Stimulated activated naive CD8-positive, alpha-beta T cell treated with anti-CD3 and anti-CD28 coated beads, Interleukin-15, amount 100 ng/mL, for 72 hours (primary cell): Measurements from ENCODE around the gene SCYL1.
A peak's percentile ranks its signal among the peaks of the same experiment; 100 is the strongest.

Experiments used
- ATAC-seq: fragments of 150-1000 bp; cut with Tn5 transposase; 2 replicates; pipeline ENCODE4 v1.10.0; 2021; ENCODE audit warnings: mild to moderate bottlenecking, moderate library complexity
- DNase-seq, 2 donors: peaks; one replicate each; pipeline ENCODE4 v3.0.0; 2021 to 2022
- H3K27ac Mint-ChIP-seq, 2 donors: one replicate each; pipeline ENCODE4 v1.8.0; 2022; ENCODE audit warnings: mild to moderate bottlenecking in 2 of 2, mixed read lengths in 2 of 2, moderate library complexity in 2 of 2
- H3K27me3 Mint-ChIP-seq: one replicate; pipeline ENCODE4 v1.8.0; 2022; ENCODE audit warnings: mixed read lengths
- H3K4me1 Mint-ChIP-seq: one replicate; pipeline ENCODE4 v1.8.0; 2022; ENCODE audit warnings: mild to moderate bottlenecking, mixed read lengths
- H3K4me3 Mint-ChIP-seq, 2 donors: one replicate each; pipeline ENCODE4 v1.8.0; 2022; ENCODE audit warnings: mild to moderate bottlenecking in 2 of 2, mixed read lengths in 2 of 2, moderate library complexity in 1 of 2
- H3K9me3 Mint-ChIP-seq, 2 donors: one replicate each; pipeline ENCODE4 v1.8.0; 2022; ENCODE audit warnings: mixed read lengths in 2 of 2

Gene SCYL1

GRCh38 chr11:65572356-65573051 is 47.6 kb downstream of the SCYL1 start, which contains the start of gene FAM89B:
TSS of gene FAM89B (plus strand) at chr11:65572538. CDS start at chr11:65572670, 132 bp downstream.
- ATAC-seq (no peak), DNase-seq (peak; percentile 83 to 85)
- H3K4me3 Mint-ChIP-seq, result peak within 1 kb of the TSS; percentile 91 to 100
- H3K4me1 Mint-ChIP-seq, result peaks cover 77% of the 10 kb centered on the region
- H3K27me3 Mint-ChIP-seq, result no peaks in the 10 kb centered on the region
- H3K9me3 Mint-ChIP-seq, result no peaks in the 10 kb centered on the region
- peak within 1 kb of the TSS; percentile 91 to 93 for H3K27ac Mint-ChIP-seq

GRCh38 chr11:65573391-65574079 is 48.7 kb downstream of the SCYL1 start:
- Mint-ChIP-seq H3K27me3 (no peaks in the 10 kb centered on the region), H3K4me1 (peaks cover 77% of the 10 kb centered on the region), H3K9me3 (no peaks in the 10 kb centered on the region)

GRCh38 chr11:65574109-65574810 is 49.4 kb downstream of the SCYL1 start:
- peak overlapping the region; percentile 90 to 91 for H3K4me3 Mint-ChIP-seq
- peak; percentile 53 for ATAC-seq
- H3K9me3 Mint-ChIP-seq, result no peaks in the 10 kb centered on the region
- H3K27ac Mint-ChIP-seq, result peak overlapping the region; percentile 92 to 97
- no peaks in the 10 kb centered on the region for H3K27me3 Mint-ChIP-seq
- peak; percentile 93 to 97 for DNase-seq
- peaks cover 78% of the 10 kb centered on the region for H3K4me1 Mint-ChIP-seq

More at GRCh38 chr11:65573391-65574079, 48.7 kb downstream of the SCYL1 start:
- Mint-ChIP-seq H3K27ac (peak overlapping the region; percentile 90 to 92), H3K4me3 (peak overlapping the region; percentile 90 to 91)
- DNase-seq, result peak in 1 of 2 donors; percentile 44
- ATAC-seq, result no peak

GRCh38 chr11:65574811-65575567 is 50.1 kb downstream of the SCYL1 start:
- ATAC-seq, result peak; percentile 33
- H3K4me1 Mint-ChIP-seq, result peaks cover 82% of the 10 kb centered on the region

GRCh38 chr11:65575568-65576231 is 50.8 kb downstream of the SCYL1 start, which contains the start of gene EHBP1L1:
TSS of gene EHBP1L1 (plus strand) at chr11:65576053. CDS start at chr11:65576303, 250 bp downstream.
- H3K9me3 Mint-ChIP-seq, result no peaks in the 10 kb centered on the region

More at GRCh38 chr11:65574811-65575567, 50.1 kb downstream of the SCYL1 start:
- no peaks in the 10 kb centered on the region for H3K27me3 Mint-ChIP-seq
- peak overlapping the region; percentile 91 to 97 for H3K27ac Mint-ChIP-seq
- no peak for DNase-seq
- no peaks in the 10 kb centered on the region for H3K9me3 Mint-ChIP-seq
- peak overlapping the region; percentile 90 to 91 for H3K4me3 Mint-ChIP-seq

GRCh38 chr11:65576232-65576866 is 51.5 kb downstream of the SCYL1 start:
- H3K27ac Mint-ChIP-seq, result peak overlapping the region; percentile 76 to 90
- peaks cover 75% of the 10 kb centered on the region for H3K4me1 Mint-ChIP-seq
- peak; percentile 0 for ATAC-seq
- no peak for DNase-seq
- H3K4me3 Mint-ChIP-seq, result peak overlapping the region; percentile 87 to 92
- no peaks in the 10 kb centered on the region for H3K9me3 Mint-ChIP-seq
- no peaks in the 10 kb centered on the region for H3K27me3 Mint-ChIP-seq

More at GRCh38 chr11:65575568-65576231, 50.8 kb downstream of the SCYL1 start, which contains the start of gene EHBP1L1:
- Mint-ChIP-seq H3K27ac (peak within 1 kb of the TSS; percentile 91 to 97), H3K4me1 (peaks cover 81% of the 10 kb centered on the region), H3K4me3 (peak within 1 kb of the TSS; percentile 91 to 92), H3K27me3 (no peaks in the 10 kb centered on the region)
- DNase-seq, result peak; percentile 80 to 86
- ATAC-seq, result peak; percentile 51

DNA sequence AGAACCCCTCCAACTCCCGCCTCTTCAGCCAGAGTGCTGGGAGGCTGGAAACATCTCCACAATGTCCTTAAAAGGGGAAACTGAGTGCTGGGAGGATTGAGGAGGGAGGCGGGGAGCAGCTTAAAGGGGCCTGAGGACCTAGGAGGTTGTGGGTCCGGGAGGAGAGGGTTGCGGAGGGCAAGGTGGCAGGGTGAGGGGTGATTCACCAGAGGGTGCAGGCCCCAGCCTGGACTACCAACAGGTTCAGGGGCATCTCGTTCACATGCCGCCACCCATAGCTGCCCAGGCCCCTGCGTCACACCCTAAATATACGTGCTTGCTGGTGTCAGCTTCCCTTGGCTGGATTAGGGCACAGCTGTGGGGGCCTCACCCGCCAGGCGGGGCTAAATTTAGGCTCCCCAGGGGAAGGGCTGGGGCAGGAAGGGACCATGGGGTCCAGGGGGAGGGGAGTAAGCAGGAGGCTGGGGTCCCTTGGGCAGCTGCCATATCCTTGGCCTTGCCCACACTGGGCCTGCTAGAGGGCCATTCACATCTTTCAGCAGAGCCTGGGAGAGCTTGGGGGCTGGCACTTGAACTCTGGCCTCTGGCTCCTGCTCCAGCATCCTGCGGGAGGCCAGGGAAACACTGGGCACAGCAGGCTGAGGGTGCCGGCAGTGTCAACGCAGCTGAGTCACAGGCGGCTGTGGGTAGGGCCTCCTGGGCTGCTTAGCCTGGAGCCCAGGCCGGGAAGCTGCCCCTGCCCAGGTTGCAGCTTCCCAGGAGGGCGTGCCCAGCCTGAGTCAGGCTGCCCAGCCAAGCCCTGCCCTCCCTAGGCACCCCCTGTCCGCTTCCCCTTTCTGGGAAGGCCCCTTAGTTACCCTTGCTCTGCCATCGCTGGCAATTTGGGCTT is 52.2 kb downstream of the SCYL1 start:
- peaks cover 70% of the 10 kb centered on the region for H3K4me1 Mint-ChIP-seq
- ATAC-seq (no peak), DNase-seq (no peak)

DNA sequence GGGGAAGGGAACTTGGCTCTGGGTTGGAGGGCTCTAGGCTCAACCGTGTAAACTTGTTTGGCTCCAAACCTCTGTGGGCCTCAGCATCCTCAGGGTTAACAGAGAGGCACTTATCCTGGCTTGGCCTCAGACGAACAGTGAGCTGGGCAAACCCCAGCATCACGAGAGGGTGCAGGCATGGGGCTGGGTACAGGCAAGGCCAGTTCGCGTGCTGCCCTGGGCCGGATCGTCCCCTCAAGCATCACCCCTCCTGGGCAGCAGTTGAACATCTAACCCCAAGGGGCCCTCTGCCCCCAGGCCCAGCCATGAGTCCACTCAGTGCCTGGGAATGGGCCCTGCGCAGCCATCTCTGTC is 52.9 kb downstream of the SCYL1 start:
- H3K27ac Mint-ChIP-seq, result peak overlapping the region; percentile 22 to 68
- ATAC-seq (no peak), DNase-seq (no peak)
- no peaks in the 10 kb centered on the region for H3K27me3 Mint-ChIP-seq
- H3K4me3 Mint-ChIP-seq, result peak overlapping the region; percentile 44 to 92
- no peaks in the 10 kb centered on the region for H3K9me3 Mint-ChIP-seq
- peaks cover 72% of the 10 kb centered on the region for H3K4me1 Mint-ChIP-seq

More for the DNA sequence above, 52.2 kb downstream of the SCYL1 start:
- Mint-ChIP-seq H3K27me3 (no peaks in the 10 kb centered on the region), H3K27ac (peak overlapping the region; percentile 76 to 90), H3K9me3 (no peaks in the 10 kb centered on the region), H3K4me3 (peak overlapping the region; percentile 87 to 92)

DNA sequence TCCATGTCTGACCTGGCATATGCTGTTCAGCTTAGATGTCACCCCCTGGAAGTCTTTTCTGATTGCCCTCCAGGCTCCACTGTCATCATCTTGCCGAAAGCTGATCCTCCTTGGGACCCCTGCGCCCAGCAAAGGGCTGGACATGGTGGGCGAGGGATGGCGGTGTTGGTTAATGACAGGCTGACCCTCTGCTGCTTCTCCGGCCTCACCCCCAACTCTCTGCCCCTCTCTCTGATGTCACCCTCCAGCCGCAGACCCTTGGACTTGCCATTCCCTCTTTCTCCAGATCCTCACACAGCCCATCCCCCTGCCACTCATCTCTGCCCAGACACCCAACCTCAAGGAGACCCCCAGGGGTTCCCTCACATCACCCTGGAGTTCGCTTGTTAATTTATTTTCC is 53.3 kb downstream of the SCYL1 start:
- H3K4me1 Mint-ChIP-seq, result peaks cover 74% of the 10 kb centered on the region

GRCh38 chr11:65578667-65579066 is 53.8 kb downstream of the SCYL1 start:
- no peaks in the 10 kb centered on the region for H3K27me3 Mint-ChIP-seq
- H3K9me3 Mint-ChIP-seq, result no peaks in the 10 kb centered on the region
- H3K4me3 Mint-ChIP-seq, result peak overlapping the region; percentile 44 to 92
- DNase-seq, result no peak
- H3K27ac Mint-ChIP-seq, result peak overlapping the region in 1 of 2 donors; percentile 56
- ATAC-seq, result no peak
- H3K4me1 Mint-ChIP-seq, result peaks cover 74% of the 10 kb centered on the region

More for the DNA sequence above, 53.3 kb downstream of the SCYL1 start:
- no peak for DNase-seq
- ATAC-seq, result no peak
- H3K27me3 Mint-ChIP-seq, result no peaks in the 10 kb centered on the region
- H3K4me3 Mint-ChIP-seq, result peak overlapping the region; percentile 44 to 92
- peak overlapping the region; percentile 22 to 56 for H3K27ac Mint-ChIP-seq
- H3K9me3 Mint-ChIP-seq, result no peaks in the 10 kb centered on the region

GRCh38 chr11:65579291-65579690 is 54.4 kb downstream of the SCYL1 start:
- H3K4me1 Mint-ChIP-seq, result peaks cover 73% of the 10 kb centered on the region
- H3K27ac Mint-ChIP-seq, result no peak overlapping the region
- DNase-seq (no peak), ATAC-seq (no peak)
- H3K9me3 Mint-ChIP-seq, result no peaks in the 10 kb centered on the region
- peak overlapping the region in 1 of 2 donors; percentile 3 for H3K4me3 Mint-ChIP-seq
- H3K27me3 Mint-ChIP-seq, result no peaks in the 10 kb centered on the region

DNA sequence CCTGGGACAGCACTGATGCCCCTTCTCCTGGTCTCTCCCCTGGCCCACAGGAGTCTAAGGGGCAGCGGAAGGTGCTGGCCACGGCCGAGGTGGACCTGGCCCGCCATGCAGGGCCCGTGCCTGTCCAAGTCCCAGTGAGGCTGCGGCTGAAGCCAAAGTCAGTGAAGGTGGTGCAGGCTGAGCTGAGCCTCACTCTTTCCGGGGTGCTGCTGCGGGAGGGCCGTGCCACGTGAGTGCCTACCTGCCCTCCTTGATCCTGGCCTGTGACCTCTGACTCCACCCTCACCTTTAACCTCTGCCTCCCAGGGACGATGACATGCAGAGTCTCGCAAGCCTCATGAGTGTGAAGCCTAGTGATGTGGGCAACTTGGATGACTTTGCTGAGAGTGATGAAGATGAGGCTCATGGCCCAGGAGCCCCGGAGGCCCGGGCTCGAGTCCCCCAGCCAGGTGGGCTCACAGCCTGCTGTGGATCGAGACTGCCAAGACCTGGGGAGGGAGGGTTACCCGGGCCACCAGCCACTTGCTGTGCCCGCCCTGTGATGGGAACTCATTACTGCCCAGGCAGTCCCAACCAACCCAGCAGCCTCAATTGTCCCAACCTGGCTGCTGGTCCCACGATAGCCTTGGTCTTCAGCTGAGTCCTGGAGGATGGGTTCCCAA is 55.3 kb downstream of the SCYL1 start:
- Mint-ChIP-seq H3K9me3 (no peaks in the 10 kb centered on the region), H3K4me3 (no peak overlapping the region), H3K4me1 (peaks cover 69% of the 10 kb centered on the region), H3K27me3 (no peaks in the 10 kb centered on the region), H3K27ac (no peak overlapping the region)
- no peak for DNase-seq
- no peak for ATAC-seq

DNA sequence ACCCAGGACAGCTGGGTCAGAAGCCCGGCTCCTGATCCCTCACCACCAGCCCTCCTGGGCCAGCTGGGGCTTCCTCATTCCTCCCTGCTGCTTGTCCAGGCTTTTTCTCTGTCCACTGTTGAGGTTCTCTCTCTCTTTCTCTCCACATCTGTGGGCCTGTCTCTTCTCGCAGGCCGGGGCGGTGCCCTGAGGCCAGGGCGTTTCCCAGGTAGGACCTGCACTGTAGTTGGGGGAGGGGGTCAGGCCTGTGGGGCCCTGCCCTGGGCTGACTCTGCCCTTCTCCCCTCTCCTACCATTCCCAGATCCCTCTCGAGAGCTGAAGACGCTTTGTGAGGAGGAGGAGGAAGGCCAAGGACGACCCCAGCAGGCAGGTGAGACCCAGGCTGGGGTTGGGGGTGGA is 55.9 kb downstream of the SCYL1 start:
- no peak overlapping the region for H3K4me3 Mint-ChIP-seq
- ATAC-seq, result no peak
- H3K27ac Mint-ChIP-seq, result no peak overlapping the region

More for the DNA sequence above, 55.9 kb downstream of the SCYL1 start:
- H3K4me1 Mint-ChIP-seq, result peaks cover 69% of the 10 kb centered on the region
- H3K9me3 Mint-ChIP-seq, result no peaks in the 10 kb centered on the region
- DNase-seq, result no peak
- no peaks in the 10 kb centered on the region for H3K27me3 Mint-ChIP-seq
